Mesendoderm (in vitro differentiated cells): ENCODE data around the gene ASB2.

Experiments
- DNase-seq: peaks from one replicate; pipeline ENCODE4 v3.0.0; 2013
- H2AK5ac ChIP-seq: 2 replicates; pipeline ENCODE4 v1.6.1; 2013; ENCODE audit warnings: low read length, inconsistent platforms
- H2BK120ac ChIP-seq: 2 replicates; pipeline ENCODE4 v1.6.1; 2013; ENCODE audit warnings: low read depth, mild to moderate bottlenecking, low read length, moderate library complexity, mixed read lengths
- H2BK15ac ChIP-seq: replicated peaks from 2 replicates; pipeline ENCODE4 v1.6.1; 2013; ENCODE audit warnings: low read depth, mild to moderate bottlenecking, moderate library complexity
- H2BK5ac ChIP-seq: 2 replicates; pipeline ENCODE4 v1.6.1; 2013; ENCODE audit warnings: low read length, inconsistent platforms
- H3K18ac ChIP-seq: 2 replicates; pipeline ENCODE4 v1.6.1; 2013; ENCODE audit warnings: mild to moderate bottlenecking, low read length, mixed read lengths
- H3K23ac ChIP-seq: one replicate; pipeline ENCODE4 v1.6.1; 2013; ENCODE audit warnings: low read length
- H3K27ac ChIP-seq: 2 replicates; pipeline ENCODE4 v1.5.1; 2013; ENCODE audit warnings: low read depth, mild to moderate bottlenecking, inconsistent platforms, low read length, moderate library complexity
- H3K27me3 ChIP-seq: 2 replicates; pipeline ENCODE4 v1.6.1; 2013; ENCODE audit warnings: low read length, control low read depth, mild to moderate bottlenecking, inconsistent platforms; ENCODE audit not compliant: insufficient read depth, poor library complexity
- H3K36me3 ChIP-seq: 2 replicates; pipeline ENCODE4 v1.6.1; 2013; ENCODE audit warnings: low read length, inconsistent platforms; ENCODE audit not compliant: control insufficient read depth, insufficient read depth
- H3K4ac ChIP-seq: one replicate; pipeline ENCODE4 v1.6.1; 2013; ENCODE audit warnings: low read depth, mild to moderate bottlenecking, low read length, moderate library complexity
- H3K4me1 ChIP-seq: 2 replicates; pipeline ENCODE4 v1.6.1; 2013; ENCODE audit warnings: low read depth, low read length, inconsistent platforms; ENCODE audit not compliant: control insufficient read depth
- H3K4me2 ChIP-seq: 2 replicates; pipeline ENCODE4 v1.6.1; 2013; ENCODE audit warnings: low read length
- H3K4me3 ChIP-seq: 2 replicates; pipeline ENCODE4 v1.5.1; 2013; ENCODE audit warnings: mild to moderate bottlenecking, low read length
- H3K56ac ChIP-seq: one replicate; pipeline ENCODE4 v1.6.1; 2013; ENCODE audit warnings: low read length
- H3K79me1 ChIP-seq: 2 replicates; pipeline ENCODE4 v1.6.1; 2013; ENCODE audit warnings: low read length, inconsistent platforms
- H3K79me2 ChIP-seq: 2 replicates; pipeline ENCODE4 v1.6.1; 2013; ENCODE audit warnings: mild to moderate bottlenecking, low read length; ENCODE audit not compliant: control insufficient read depth, insufficient read depth
- H3K9ac ChIP-seq: 2 replicates; pipeline ENCODE4 v1.6.1; 2013; ENCODE audit warnings: low read length, inconsistent platforms
- H4K5ac ChIP-seq: one replicate; pipeline ENCODE4 v1.6.1; 2013; ENCODE audit warnings: low read length
- H4K8ac ChIP-seq: one replicate; pipeline ENCODE4 v1.6.1; 2013; ENCODE audit warnings: low read depth, mild to moderate bottlenecking, control low read depth, low read length, moderate library complexity
- WGBS: extraction: QIAGEN DNeasy Blood & Tissue Kit; methylation state at CpG from one replicate; pipeline ENCODE4 v1.1.7; 2013; ENCODE audit warnings: low lambda C conversion rate, missing lambda C conversion rate; ENCODE audit not compliant: insufficient coverage; ENCODE audit errors: extremely low coverage; 5-methylcytosine and 5-hydroxymethylcytosine counted together

ASB2 gene

DNA sequence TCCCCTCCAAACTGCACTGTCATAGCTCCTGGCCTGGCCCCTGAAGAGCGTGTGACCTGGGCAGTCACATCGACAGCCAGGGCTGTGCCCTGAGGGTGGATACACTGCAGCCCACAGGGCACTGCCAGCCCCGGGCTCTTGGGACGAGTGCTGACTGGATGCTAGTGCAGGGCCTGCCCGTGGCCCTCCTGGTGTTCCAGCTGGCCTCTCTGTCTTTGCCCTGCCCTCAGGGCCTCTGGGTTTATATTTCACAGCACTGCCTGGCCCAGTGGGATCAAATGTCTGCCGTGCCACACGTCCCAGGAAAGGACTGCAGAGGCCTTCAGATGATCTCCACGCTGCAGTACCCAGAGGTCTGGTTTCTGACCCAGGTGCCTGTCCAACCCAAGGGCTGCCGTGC, 10.6 kb upstream of the ASB2 start:
- Histone ChIP-seq H3K79me1 (no peaks in the 10 kb centered on the region), H4K5ac (no peak overlapping the region), H2AK5ac (no peak overlapping the region), H2BK15ac (no peak overlapping the region), H2BK5ac (no peak overlapping the region), H3K36me3 (no peaks in the 10 kb centered on the region), H3K4me3 (no peak overlapping the region), H2BK120ac (no peak overlapping the region), H3K4me1 (peaks cover 2% of the 10 kb centered on the region), H4K8ac (no peak overlapping the region), H3K27ac (no peak overlapping the region), H3K4ac (no peak overlapping the region), H3K18ac (no peak overlapping the region), H3K4me2 (no peak overlapping the region), H3K9ac (no peak overlapping the region), H3K23ac (no peak overlapping the region), H3K79me2 (no peaks in the 10 kb centered on the region), H3K56ac (peak overlapping the region; percentile 69), H3K27me3 (no peaks in the 10 kb centered on the region)
- WGBS = no CpG with 5 or more reads among the region's 9 CpGs
- DNase-seq = no peak

DNA sequence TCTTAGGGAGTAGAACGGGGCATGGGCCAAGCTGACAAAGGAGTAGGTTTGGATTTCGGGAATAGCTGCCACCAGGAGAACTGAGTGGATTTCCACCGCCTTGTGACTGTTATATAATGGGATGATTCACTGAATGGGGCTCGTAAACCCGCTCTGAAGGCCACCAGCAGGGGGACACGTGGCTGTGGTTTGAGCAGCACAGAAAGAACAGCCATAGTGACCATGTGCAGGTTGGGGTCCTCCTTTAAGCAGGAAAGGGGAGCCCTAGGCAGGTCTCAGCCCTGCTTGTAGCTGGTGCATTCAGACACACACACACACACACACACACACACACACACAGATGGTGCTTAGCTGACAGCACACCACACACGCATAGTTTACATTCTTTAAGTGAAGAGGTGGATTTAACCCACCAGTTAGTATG, 8.6 kb upstream of the ASB2 start:
- Histone ChIP-seq H3K56ac (no peak overlapping the region), H3K4ac (no peak overlapping the region), H3K36me3 (no peaks in the 10 kb centered on the region), H3K79me2 (no peaks in the 10 kb centered on the region), H3K27ac (no peak overlapping the region), H3K79me1 (no peaks in the 10 kb centered on the region), H2AK5ac (no peak overlapping the region), H2BK5ac (no peak overlapping the region), H3K27me3 (no peaks in the 10 kb centered on the region), H4K5ac (no peak overlapping the region), H2BK15ac (no peak overlapping the region), H3K4me3 (no peak overlapping the region), H3K18ac (no peak overlapping the region), H2BK120ac (no peak overlapping the region), H3K4me1 (peaks cover 2% of the 10 kb centered on the region), H3K23ac (no peak overlapping the region), H4K8ac (no peak overlapping the region), H3K9ac (no peak overlapping the region), H3K4me2 (no peak overlapping the region)
- no CpG with 5 or more reads among the region's 7 CpGs for WGBS
- peak; percentile 71 for DNase-seq

DNA sequence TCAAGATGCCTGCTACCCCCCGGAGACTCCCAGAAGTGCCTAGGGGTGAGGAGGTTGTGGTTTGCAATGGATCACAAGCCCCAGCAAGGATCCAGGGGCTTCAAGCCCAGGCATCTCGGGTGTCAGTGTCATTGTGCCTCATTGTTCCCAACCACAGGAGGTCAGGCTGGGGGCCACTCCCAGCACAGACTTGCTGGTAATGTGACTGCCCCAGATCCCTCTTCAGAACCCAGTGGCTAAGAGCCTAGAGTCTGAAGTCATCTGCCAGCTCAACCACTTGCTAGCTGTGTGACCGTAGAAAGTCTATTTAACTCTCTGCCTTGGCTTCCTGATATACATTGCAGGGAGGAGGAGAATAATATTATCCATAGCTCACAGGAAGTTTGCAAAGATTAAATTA, 7.7 kb upstream of the ASB2 start:
- peak; percentile 77 for DNase-seq
- Histone ChIP-seq H3K56ac (no peak overlapping the region), H3K4me1 (peaks cover 2% of the 10 kb centered on the region), H2AK5ac (no peak overlapping the region), H2BK15ac (no peak overlapping the region), H4K8ac (no peak overlapping the region), H3K4me3 (no peak overlapping the region), H3K23ac (no peak overlapping the region), H3K27me3 (no peaks in the 10 kb centered on the region), H2BK120ac (no peak overlapping the region), H3K79me1 (no peaks in the 10 kb centered on the region), H3K27ac (no peak overlapping the region), H3K4ac (no peak overlapping the region), H2BK5ac (no peak overlapping the region), H3K79me2 (no peaks in the 10 kb centered on the region), H3K36me3 (no peaks in the 10 kb centered on the region), H3K9ac (no peak overlapping the region), H3K18ac (no peak overlapping the region), H4K5ac (no peak overlapping the region), H3K4me2 (no peak overlapping the region)
- WGBS = no CpG with 5 or more reads among the region's 3 CpGs

GRCh38 chr14:93982230-93983007, 6.0 kb upstream of the ASB2 start:
- Histone ChIP-seq H3K23ac (no peak overlapping the region), H2BK15ac (no peak overlapping the region), H3K4me2 (no peak overlapping the region), H2AK5ac (no peak overlapping the region), H4K5ac (no peak overlapping the region), H3K79me1 (no peaks in the 10 kb centered on the region), H3K36me3 (no peaks in the 10 kb centered on the region), H3K4me3 (no peak overlapping the region), H3K56ac (no peak overlapping the region), H3K18ac (no peak overlapping the region), H3K27me3 (no peaks in the 10 kb centered on the region), H3K27ac (no peak overlapping the region), H2BK120ac (no peak overlapping the region), H3K4ac (no peak overlapping the region), H4K8ac (no peak overlapping the region), H3K4me1 (peaks cover 1% of the 10 kb centered on the region), H2BK5ac (no peak overlapping the region), H3K79me2 (no peaks in the 10 kb centered on the region), H3K9ac (no peak overlapping the region)
- no peak for DNase-seq
- no CpG with 5 or more reads among the region's 10 CpGs for WGBS

GRCh38 chr14:93981316-93982229, 5.2 kb upstream of the ASB2 start:
- no peak overlapping the region for H3K4me3 ChIP-seq
- no peaks in the 10 kb centered on the region for H3K4me1 ChIP-seq
- no peak overlapping the region for H3K4me2 ChIP-seq
- no peak overlapping the region for H3K27ac ChIP-seq
- H3K56ac ChIP-seq = no peak overlapping the region
- no peak overlapping the region for H3K9ac ChIP-seq
- no peaks in the 10 kb centered on the region for H3K36me3 ChIP-seq
- H3K4ac ChIP-seq = no peak overlapping the region
- no peak overlapping the region for H2BK5ac ChIP-seq
- no peak overlapping the region for H2AK5ac ChIP-seq
- H4K5ac ChIP-seq = no peak overlapping the region
- no peaks in the 10 kb centered on the region for H3K79me1 ChIP-seq
- no peaks in the 10 kb centered on the region for H3K79me2 ChIP-seq
- H2BK15ac ChIP-seq = no peak overlapping the region
- H3K23ac ChIP-seq = no peak overlapping the region
- no CpG with 5 or more reads among the region's 9 CpGs for WGBS
- no peak overlapping the region for H4K8ac ChIP-seq
- no peak for DNase-seq
- no peaks in the 10 kb centered on the region for H3K27me3 ChIP-seq
- no peak overlapping the region for H2BK120ac ChIP-seq
- no peak overlapping the region for H3K18ac ChIP-seq
